ENCODE results near the gene LEMD3.
A peak's percentile ranks its signal among the peaks of the same experiment; 100 is the strongest.

LEMD3 gene

DNA sequence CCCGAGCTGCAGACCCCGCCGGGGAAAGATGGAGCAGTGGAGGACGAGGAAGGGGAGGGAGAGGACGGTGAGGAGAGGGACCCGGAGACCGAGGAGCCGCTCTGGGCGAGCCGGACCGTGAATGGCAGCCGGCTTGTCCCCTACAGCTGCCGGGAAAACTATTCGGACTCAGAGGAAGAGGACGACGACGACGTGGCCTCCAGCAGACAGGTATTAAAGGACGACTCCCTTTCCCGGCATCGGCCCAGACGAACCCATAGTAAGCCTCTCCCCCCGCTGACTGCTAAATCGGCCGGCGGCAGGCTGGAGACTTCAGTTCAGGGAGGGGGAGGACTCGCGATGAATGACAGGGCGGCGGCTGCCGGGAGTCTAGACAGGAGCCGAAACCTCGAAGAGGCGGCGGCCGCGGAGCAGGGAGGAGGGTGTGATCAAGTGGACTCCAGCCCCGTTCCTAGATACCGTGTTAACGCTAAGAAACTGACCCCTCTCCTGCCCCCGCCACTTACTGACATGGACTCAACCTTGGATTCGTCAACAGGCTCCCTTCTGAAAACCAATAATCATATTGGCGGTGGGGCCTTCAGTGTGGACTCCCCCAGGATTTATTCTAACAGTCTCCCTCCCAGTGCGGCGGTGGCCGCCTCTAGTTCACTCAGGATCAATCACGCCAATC is 962 bp downstream of the LEMD3 start:
- peak; percentile 15 for DNase-seq

DNA sequence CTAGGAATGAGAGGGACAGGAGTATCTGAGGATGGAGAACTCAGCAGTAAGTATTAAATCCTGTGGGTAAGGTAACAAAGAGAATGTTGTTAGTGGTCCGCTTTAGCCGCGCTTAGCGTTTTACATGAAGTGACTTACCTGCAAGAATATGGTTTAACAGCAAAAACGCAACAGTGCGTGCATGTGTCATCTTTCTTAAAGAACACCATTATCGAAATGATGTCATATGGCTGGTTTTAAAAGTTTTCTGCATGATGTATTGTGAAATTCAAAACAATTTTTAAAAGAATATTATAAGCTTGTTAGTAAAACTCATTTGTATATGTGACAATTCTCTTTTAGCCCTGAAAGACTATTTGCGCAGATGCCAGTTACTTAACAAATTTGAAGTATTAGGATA is 1.7 kb downstream of the LEMD3 start:
- DNase-seq: no peak

DNA sequence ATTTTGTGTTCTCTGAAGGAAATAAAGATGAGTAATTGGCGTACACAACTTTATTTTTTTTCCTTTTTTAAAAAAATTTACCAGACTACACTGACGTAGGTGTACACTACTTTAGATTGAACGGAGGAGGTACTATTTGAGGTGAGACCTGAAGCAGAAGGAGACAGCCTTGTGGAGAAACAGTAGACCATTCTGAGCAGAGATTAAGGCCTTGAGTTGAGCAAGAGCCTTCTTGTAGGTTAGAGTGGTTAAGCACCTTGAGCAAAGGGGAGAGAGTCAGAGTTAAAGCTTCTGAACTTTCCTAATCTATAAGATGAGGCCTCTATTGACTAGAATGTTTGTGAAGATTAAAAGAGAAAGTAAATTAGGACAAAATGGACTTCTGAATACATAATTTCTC is 2.5 kb downstream of the LEMD3 start:
- DNase-seq: no peak

DNA sequence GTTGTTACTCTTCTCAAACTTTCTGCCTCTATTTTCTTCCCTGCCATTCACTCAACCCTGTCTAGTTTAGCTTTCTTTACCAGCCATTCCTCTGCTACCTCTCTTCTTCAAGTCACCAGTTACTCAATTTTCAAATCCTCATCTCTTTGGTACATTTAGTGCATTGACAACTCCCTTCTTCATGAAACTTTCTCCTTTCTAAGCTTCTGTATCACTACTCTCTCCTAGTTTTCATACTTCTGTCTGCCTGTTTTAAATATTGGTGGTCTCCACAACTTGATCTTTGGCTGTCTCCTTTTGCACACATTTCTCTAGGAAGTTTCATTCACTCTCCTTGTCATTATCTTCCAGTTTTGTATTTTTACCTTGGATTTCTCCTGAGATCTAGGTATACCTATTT is 6.0 kb downstream of the LEMD3 start:
- DNase-seq: no peak

DNA sequence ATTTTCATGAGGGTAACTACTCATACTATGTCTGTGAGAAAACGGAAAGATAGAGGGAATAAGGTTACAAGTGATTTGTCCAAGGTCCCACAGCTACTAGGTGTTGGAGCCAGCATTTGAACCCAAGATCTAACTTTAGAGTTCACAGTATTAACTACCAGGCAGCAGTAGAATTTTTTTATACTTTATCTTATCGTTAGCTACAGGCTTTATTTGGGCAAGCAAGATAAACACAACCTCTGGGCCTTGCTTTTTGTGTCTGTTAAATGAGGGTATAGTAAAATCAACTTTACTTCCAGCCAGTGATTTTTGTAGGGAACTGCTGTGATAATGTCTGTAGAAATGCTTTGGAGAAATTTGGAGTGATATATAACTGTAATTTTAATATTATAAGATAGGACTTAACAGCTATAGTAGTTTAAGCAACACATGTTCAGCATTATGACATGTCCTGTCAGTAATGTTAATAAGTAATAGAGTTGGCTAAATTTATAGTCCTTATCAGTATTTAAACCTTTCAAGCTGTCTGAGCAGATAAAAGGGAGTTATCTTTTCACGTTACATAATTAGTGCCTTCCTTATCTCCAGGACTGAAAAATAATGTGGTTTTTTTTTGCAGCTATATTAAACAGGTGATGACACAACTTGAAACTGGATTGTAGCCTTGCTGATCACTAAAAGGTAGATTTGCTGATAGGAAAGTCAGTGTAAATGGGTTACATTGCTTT is 12.8 kb downstream of the LEMD3 start:
- no peak for DNase-seq

DNA sequence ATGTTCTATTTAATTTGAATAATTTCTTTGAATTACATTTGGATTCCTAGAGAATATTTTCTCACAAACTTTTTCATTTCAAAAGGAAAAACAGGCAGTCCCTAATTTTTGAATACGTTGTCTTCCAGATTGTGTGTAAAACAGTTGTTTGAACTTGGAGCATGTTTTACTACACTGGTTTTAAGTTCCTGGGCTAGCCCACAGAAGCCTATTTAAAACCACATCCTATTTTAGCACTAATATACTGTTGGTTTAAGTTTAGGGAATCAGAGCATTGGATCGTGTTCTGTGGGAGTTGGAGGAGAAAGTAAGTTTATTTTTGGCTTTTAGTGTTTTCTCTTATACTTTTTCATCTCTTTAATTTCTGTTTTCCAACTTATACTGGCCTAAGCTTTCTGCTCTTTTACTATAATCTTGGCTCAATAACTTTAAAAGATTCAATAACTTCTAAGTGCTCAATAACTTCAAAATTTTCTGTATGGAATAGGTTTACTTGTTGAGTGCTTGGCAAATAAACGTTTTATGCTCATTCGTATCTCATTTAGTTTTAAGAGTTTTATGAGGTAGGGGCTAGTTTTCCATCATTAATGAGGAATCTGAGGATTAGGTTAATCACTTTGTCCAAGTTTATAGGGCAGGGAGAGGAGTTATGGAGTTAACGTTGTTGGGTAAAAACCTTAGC is 14.9 kb downstream of the LEMD3 start:
- no peak for DNase-seq

DNA sequence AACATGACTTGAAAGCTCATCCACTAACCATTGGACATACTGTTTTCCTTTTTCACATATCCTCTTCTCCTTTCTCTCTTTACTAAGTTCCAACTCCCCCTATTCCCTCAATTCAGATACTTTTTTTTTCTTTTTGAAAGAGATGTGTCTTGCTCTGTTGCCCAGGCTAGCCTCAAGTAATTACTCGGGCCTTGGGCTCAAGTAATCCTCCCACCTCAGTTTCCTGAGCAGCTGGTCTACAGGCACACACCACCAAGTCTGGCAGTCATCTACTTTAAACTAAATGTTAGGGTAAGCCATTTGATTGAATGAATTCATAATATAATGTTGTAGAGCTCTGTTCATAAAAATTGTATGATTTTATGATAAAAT is 15.5 kb downstream of the LEMD3 start:
- DNase-seq: no peak

DNA sequence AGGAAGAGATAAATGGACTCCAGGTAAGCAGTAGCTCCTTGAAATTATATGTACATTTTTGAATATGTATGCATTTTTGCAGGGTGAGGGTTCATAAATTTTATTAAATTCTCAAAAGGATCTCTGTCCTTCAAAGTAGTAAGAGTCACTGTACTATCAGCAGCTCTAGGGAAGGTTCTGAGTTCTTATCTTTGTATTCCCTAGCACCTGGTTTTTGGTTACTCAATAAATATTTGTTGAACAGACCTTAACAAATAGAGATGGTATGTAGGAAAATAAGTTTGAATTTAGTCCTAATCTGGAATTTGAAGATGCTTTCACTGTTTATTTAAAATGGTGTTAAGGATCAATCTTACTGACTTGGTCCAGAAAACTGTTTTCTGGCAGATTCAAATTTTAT is 18.3 kb downstream of the LEMD3 start:
- no peak for DNase-seq

DNA sequence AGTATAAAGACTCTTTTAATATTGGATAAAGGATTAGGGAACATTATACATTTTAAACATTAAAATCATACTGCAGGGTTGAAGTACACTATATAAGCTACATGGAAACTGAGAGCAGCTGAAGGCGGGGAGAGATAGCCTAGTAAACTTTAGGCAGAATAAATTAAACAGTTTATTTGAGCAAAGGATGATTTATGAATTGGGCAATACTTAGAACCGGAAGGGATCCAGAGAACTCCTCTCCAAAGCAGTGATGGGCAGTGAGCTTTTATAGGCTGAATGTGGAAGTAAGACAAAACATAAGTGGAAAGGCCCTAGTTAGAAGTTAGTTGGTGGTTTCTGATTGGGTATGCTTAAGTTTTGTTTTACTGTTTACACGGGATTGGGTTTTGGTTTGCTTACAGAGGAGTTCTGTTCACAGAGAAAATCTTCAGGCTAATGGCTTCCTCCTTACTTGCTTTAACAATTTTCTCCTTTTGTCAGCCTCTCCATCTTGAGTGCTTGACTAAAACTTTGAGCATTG is 18.9 kb downstream of the LEMD3 start:
- DNase-seq: no peak

DNA sequence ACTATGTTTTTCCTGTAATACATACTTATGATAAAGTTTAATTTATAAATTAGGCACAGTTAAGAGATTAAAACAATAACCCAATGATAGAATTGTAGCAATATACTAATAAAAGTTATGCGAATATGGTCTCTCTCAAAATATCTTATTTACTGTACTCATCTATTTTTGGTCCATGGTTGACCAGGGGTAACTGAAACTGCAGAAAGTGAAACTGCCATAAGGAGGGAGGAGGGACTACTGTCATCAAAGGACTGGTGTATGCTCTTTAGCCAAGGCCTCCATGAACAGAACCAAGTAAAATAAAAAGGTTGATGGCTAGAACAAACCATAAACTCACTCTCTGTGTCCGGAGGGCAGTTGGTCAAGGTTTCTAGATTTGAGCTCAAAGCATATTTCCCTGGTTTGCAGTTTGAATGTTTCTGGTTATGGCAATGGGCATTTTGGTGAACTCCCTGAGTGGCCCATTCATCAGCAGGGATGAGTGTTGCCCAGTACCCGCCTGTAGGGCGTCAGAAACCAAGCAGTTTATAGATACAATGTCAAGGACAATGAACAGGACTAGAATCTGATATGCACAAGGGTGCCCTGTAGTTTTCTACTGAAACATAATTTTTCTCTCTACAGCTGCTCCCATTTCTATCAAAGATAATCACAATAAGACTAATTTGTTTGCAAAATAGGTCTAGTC is 19.8 kb downstream of the LEMD3 start:
- DNase-seq: no peak

DNA sequence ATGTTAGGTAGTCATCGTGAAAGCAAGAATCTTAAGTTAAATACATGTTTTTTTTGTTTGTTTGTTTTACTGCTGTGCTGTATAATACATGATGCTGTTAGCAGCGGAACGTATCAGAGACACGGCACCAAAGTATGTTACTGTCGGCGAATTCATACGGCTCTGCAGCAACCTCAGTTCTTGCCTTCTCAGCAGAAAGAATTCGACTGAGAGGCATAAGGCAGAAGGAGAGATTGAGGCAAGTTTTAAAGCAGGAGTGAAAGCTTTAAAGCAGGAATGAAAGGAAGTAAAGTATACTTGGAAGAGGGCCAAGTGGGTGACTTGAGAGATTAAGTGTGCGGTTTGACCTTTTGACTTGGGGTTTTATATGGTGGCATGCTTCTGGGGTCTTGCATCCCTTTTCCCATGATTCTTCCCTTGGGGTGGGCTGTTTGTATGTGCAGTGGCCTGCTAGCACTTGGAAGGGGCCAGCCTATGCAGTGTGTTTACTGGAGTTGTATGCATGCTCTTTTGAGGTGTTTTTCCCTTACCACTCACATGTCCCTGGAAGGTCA is 23.7 kb downstream of the LEMD3 start:
- DNase-seq: no peak

DNA sequence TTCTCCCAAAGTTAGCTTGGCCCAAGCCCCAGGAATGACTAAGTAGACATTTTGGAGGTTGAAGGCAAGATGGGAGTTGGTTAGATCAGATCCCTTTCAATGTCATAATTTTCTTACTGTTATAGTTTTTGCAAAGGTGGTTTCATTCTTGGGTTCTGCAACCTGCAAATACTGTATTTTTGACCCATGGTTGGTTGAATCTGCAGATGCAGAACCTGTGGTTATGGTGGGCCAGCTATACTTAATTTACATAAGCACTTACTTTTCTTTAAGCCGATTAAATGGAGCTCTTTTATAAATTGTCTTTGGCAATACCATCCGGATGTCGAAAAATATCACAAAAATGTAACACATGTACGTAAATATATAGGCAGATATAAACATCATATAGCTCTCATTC is 25.6 kb downstream of the LEMD3 start:
- no peak for DNase-seq

DNA sequence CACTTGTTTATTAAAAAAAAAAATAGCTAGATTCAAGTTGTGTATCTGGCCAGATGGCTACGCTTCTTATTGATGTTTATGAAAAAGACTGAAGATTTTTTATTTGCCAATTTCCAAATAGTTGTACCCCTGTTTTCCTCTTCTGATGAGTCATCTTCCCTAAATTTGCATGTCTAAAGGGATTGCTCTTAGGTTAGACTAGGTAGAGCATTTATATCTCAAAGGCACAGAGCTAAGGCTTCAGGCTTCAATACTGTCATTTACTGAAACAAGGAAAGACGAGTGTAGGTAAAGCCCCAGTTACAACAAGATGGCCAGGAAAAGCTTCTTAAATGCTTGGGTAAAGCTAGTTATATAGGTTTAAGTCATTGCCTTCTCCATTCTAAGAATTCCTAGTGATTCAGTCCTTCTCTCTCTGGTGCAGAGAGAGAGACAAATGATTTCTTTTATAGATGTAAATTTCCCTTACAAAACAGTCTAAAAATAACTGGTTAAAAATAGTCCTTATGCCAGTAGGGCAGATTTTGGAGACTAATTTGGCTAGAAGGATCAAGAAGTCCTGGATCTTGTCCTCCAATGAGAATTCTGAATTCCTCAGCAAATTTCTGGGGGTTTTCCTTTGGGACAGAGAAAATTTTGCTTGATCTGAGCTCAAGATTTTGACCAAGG is 26.1 kb downstream of the LEMD3 start:
- DNase-seq: no peak

DNA sequence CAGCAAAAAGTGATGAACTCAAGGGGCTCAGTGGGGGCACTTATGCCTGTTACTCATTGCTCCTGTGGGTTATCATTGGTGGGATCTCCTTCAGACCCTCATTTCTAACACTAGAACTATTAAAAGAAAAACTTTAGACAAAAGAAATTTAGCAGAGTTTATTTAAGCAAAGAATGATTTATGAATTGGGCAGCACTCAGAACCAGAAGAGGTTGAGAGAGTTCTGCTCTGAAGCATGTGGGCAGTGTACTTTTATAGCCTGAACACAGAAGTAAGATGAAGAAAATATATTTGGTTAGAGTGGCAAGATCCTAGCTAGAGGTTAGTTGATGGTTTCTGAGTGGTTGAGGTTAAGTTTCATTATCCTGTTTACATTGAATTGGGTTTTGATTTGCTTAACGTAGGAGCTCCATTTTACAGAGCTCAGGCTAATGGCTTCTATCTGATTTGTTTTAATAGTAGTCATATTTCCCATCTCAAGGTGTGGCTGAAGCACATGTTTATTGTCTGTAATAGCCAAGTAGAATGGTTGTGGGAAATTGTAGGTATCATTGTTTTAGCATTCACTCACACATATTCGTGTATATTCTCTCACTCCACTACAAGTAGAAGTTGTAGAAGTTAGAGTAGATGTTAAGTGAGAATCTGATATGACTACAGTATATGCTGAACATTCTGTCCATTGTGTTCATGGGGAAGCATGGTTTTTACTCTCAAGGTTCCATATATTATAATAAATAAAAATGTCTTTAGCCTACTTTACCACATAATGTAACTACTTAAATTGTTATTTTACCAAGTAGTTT is 27.6 kb downstream of the LEMD3 start:
- DNase-seq: no peak

DNA sequence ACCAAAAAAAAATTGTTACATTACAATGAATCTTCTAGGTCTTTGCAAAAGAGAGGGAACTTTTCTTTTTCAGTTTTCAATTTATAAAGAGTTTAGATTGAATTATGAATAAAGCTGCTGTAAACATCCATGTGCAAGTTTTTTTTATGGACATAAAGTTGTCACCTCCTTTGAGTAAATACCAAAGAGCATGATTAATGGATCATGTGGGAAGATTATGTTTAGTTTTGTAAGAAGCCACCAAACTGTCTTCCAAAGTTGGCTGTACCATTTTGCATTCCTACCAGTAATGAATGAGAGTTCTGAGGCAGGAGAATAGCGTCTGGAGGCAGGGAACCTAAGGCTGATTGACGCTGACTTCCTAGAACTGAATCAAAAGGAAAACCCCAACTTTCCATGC is 30.2 kb downstream of the LEMD3 start:
- DNase-seq: no peak

DNA sequence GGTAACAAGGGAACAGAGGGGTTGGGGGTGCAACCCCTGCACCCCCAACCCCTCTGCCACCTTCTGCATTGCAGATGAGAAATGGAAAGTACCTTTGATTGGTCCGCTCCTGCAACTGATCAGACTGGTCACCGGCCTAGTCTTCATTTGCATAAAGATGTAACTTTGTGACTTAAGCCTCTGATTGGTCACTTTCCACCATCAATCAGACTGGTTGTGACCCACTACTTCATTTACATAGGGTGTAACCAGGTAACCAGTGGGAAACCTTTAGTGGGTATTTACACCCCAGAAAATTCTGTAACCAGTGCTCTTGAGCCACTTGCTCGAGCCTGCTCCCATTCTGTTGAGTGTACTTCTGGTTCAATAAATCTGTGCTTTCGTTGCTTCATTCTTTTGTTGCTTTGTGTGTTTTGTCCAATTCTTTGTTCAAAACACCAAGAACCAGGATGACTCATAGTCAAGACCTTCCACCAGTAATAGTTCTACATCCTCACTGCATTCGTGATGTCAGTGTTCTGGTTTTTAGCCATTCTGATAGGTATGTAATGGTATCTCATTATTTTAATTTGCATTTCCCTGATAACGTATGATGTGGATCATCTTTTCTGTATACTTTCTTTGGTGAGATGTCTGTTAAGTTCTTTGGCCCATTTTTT is 30.8 kb downstream of the LEMD3 start:
- DNase-seq: no peak

DNA sequence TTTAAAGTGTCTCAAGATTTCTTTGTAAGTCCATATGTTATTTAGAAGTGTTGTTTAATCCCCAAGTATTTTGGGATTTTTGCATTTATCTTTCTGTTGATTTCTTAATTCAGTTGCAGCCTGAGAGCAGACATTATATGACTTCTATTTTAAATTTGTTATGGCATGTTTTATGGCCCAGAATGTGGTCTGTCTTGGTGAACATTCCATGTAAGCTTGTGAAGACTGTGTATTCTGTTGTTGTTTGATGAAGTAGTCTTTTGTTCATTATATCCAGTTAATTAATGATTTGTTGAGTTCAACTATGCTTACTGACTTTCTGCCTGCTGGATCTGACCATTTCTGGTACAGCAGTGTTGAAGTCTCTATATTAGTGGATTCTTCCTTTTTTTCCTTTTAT is 34.0 kb downstream of the LEMD3 start:
- DNase-seq: no peak

DNA sequence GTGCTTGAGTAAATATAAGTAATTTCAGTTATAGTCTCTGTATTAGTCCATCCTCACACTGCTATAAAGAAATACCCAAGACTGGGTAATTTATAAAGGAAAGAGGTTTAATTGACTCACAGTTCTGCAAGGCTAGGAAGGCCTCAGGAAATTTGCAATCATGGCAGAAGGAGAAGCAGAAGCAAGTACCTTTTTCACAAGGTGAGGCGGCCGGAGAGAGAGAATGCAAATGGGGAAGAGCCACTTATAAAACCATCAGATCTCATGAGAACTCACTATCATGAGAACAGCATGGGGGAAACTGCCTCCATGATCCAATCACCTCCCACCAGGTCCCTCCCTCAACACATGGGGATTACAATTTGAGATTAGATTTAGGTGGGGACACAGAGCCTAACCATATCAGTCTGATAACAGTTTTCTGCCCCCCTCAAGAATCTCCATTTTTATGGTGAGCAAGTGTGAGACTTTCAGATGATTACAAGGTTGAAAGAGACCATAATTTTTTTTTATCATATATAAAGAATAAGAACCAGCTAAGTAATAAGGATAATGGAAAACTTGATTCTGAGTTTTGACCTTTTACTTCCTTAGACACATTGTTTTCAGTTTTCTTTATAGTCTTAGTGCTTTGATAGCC is 35.6 kb downstream of the LEMD3 start:
- no peak for DNase-seq

DNA sequence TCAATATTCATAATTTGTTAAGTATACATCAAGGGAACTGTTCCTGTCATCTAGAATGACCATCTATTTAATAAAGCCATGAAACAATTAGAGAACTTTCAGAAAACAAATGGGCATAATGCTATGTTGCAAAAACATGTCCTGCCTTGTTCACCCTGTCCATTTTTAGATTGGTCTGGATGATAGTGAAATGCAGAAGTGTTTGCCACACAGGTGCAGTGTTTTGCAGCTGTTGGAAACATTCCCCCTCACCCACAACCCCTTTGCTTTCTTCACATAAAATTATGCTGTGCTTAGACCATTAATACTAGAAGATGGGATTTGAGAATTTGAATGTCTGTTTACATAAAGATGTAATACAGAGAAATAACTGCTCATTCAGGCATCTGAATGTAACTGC is 36.5 kb downstream of the LEMD3 start:
- no peak for DNase-seq

DNA sequence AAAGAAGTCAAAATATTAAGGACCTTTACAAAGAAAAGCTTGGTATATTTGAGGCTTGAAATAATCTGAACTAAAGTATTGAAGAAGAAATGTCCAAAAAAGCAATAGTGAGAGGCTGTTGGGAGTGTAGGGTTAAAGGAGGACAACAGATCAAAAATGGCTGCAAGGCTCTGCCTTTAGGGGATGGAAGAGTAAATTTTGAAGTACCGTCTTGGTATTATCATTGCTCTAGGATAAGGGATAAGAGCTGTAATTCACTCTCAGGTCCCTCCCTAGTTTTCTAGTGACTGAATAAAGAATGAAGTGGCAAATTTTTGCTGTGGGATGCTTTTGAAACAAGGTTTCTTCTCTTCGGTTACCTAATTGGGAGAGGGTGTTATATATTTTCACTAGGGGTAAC is 38.7 kb downstream of the LEMD3 start:
- no peak for DNase-seq

All from NCI-H1092 treated with DMSO at 0.1 percent for 48 hours (cell line).